AG04449 (cell line): Measurements from ENCODE around the gene PLXNB1.

ENCODE experiments used
- CTCF ChIA-PET: fragments of 350-600 bp; formaldehyde crosslinking; extraction: SDS; loops from one replicate; lab custom pipeline; 2021; ENCODE audit warnings: antibody characterized with exemption; lab: Yijun Ruan, JAX
- POLR2A ChIA-PET: fragments of 400-600, 350-600 bp; formaldehyde crosslinking; extraction: SDS; loops from one replicate; lab custom pipeline; 2020; ENCODE audit warnings: antibody characterized with exemption, inconsistent platforms; lab: Yijun Ruan, JAX
- DNase-seq: peaks from one replicate; pipeline ENCODE4 v3.0.0-alpha.2; 2010; ENCODE audit warnings: low read depth, low spot score
- H3K4me3 ChIP-seq: 2 replicates; pipeline ENCODE4 v1.5.1; 2011; ENCODE audit warnings: low read depth, mild to moderate bottlenecking, control low read depth, low read length
- TF ChIP-seq, protein P1 (sequence below): IDR thresholded peaks from one replicate; pipeline ENCODE4 v1.5.1; 2011; ENCODE audit warnings: mild to moderate bottlenecking, moderate library complexity, low read length, control low read depth, inconsistent platforms; ENCODE audit not compliant: insufficient read depth; ENCODE audit errors: missing control alignments

The PLXNB1 gene

DNA sequence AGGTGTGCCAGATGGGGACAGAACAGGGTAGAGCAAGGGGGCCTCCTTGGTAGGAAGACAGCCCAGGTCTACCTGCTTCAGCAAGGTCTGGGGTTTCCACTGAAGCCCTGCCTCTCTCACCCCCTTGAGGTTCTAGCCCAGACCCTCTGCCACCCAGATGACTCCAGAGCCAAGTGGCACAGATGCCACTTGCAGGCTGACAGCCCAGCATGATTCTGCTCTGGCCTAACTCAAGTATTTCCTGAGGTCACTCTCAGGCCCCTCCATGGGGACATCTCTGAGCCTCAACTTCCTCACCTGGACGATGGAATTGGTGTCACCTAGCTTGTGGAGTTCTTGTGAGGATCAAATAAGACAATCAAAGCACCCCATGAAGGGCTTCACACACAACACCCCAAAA, 23.9 kb downstream of the PLXNB1 start:
- no peak for DNase-seq
- TF ChIP-seq, protein P1, sequence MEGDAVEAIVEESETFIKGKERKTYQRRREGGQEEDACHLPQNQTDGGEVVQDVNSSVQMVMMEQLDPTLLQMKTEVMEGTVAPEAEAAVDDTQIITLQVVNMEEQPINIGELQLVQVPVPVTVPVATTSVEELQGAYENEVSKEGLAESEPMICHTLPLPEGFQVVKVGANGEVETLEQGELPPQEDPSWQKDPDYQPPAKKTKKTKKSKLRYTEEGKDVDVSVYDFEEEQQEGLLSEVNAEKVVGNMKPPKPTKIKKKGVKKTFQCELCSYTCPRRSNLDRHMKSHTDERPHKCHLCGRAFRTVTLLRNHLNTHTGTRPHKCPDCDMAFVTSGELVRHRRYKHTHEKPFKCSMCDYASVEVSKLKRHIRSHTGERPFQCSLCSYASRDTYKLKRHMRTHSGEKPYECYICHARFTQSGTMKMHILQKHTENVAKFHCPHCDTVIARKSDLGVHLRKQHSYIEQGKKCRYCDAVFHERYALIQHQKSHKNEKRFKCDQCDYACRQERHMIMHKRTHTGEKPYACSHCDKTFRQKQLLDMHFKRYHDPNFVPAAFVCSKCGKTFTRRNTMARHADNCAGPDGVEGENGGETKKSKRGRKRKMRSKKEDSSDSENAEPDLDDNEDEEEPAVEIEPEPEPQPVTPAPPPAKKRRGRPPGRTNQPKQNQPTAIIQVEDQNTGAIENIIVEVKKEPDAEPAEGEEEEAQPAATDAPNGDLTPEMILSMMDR, result no peak
- POLR2A ChIA-PET, result no interaction called here
- CTCF ChIA-PET, result interaction anchor here (16.0 kb wide), 1 partner anchor 24 kb away, joined by 749 read pairs; the partner anchor contains the start of gene PLXNB1
- no peak overlapping the region for H3K4me3 ChIP-seq

- ChIA-PET POLR2A (no interaction called here), CTCF (interaction anchor here (16.0 kb wide), 1 partner anchor 25 kb away, joined by 749 read pairs; the partner anchor contains the start of gene PLXNB1)
- H3K4me3 ChIP-seq, result no peak overlapping the region
- DNase-seq, result no peak
- TF ChIP-seq, protein P1, result no peak
Observed at GRCh38 chr3:48405343-48405881, 24.5 kb downstream of the PLXNB1 start.

DNA sequence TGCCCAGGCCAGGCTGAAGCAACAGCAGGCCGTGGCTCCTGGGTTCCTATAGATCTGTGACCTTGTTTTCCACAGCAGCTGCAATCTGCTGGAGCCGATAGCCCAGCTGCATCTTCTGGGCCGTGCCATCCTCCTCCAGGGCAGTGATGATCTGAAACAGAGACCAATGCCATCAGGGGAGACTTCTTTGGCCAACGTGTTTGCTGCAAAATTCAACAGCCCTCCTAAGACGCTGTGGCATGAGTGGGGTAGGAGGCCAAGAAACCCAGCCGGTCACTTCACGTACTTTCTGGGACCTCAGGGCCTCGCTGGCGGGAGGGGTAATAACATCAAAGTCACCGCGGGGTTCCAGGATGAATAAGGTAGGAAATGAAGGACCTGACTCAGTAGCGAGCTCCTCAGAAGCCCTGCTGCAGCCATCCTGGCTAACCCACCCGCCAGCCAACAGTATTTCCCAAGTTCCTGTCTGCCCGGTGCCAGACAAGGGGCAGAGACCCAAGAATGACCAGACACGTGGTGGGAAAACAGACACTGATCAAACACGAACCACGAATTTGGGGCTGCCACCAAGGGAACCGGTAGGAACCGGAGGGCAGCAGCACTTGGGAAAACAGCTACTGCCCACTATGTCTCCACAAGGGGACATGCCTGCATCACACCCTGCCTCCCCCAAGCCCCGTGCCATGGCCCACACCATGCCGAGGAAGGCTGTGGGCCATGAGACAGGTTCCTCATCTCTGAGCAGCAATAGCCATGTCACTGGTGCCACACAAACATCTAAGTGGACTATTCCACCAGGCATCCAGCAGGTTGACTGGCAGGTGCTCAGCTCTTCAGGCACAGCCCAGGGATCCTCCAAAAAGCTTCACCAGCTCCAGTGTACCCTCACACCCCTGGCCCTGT, 25.2 kb downstream of the PLXNB1 start:
- no peak overlapping the region for H3K4me3 ChIP-seq
- ChIA-PET POLR2A (no interaction called here), CTCF (interaction anchor here (5.0 to 16.0 kb wide), 2 partner anchors 12 to 25 kb away, joined by 46 to 749 read pairs; partner anchors contain the start of gene PLXNB1)
- no peak for DNase-seq
- TF ChIP-seq, protein P1, result no peak

DNA sequence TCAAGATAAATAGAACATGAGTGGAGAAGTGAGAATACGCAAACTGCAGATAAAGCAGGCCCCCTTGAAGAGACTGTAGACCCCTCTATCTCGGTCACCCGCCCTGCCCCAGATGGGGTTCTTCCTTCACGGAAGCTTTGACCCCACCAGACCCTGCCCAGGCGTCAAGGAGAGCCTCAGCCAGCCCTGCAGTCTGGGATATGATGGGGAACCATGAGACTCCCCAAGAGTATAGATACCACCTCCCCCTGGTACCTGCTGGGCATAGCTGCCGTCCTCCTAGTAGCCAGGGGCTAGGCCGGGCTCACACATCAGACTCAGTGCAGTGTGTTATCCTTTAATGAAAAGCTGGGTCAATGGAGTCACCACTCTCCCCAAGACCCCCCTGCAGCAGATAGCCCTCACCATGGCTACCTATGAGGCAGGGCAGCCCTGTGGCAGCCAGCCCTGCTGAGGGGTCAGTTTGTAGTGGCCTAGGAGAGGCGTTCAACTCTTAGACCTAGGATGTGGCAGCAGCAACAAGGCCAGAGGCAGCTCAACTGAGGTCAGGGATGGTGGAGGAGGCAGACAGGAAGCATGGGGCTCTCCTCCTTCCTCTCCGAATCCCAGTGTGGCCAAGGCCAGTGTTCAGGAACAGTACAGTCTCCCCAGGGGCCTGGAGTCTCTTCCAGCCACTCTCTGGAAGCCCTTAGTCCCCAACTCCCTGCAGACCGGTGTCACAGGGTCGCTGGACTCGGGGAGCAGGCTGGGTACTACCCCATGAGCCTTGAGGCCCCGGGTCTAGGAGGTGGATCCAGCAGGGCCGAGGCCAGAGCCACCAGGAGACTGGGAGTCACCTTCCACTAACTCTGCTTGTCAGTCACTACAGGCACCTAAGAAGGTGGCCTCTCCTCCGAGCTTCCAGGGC, 26.1 kb downstream of the PLXNB1 start:
- POLR2A ChIA-PET, result no interaction called here
- TF ChIP-seq, protein P1, result no peak
- CTCF ChIA-PET, result interaction anchor here (1.1 to 16.0 kb wide), 3 partner anchors 13 to 36 kb away, joined by 3 to 749 read pairs (median 46); partner anchors contain the start of genes CCDC51, PLXNB1 and TMA7
- no peak for DNase-seq
- no peak overlapping the region for H3K4me3 ChIP-seq

DNA sequence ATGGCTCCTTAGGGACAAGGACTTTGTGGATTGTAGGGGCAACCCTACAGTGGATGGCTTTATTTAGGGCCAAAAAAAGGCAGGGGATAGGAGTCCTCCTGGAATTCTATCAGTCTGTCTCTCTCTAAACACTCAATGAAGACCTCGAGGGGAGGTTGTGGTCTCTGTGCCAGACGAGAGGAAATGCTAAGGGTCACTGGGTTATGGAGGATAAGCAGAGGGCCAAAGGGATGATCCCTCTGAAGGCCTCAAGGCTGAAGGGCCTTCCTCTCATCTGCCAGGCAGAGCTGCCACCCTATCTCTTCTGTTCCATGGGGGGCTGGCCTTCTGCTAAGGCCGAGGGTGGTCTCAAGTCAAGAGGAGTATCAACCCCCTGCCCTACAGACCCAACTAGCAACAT, 27.0 kb downstream of the PLXNB1 start:
- ChIA-PET CTCF (interaction anchor here (1.1 to 16.0 kb wide), 4 partner anchors 14 to 145 kb away, joined by 3 to 749 read pairs (median 51); partner anchors contain the start of genes CCDC51, PLXNB1 and TMA7), POLR2A (no interaction called here)
- DNase-seq, result no peak
- no peak overlapping the region for H3K4me3 ChIP-seq
- TF ChIP-seq, protein P1, result no peak
